ENCODE data around the gene MAML2. TPM values are rescaled to one million over a fixed set of nuclear protein-coding genes. Genes with fewer than 3 reads are reported as not detected.
A peak's percentile ranks its signal among the peaks of the same experiment; 100 is the strongest.

The MAML2 gene
- total and polyA plus RNA-seq, 9 of the 15 experiments (the other 6 are each of a cell fraction or from before 2014, with no cell fraction given): 0.79 to 6.8 (median 4.8) TPM

- TF ChIP-seq GTF3C2 (IDR thresholded peaks at IDR 0.05; ENCODE audit: borderline replicate concordance, extremely low read depth, insufficient read length) (no peak), ZBTB40 (IDR thresholded peaks at IDR 0.05) (no peak), ZBTB40 (CRISPR knock-in tag; IDR thresholded peaks at IDR 0.05) (no peak), CTCF (IDR thresholded peaks at IDR 0.05 in 2 of 3, conservative IDR thresholded peaks at IDR 0.05 in 1 of 3; ENCODE audit: insufficient read depth in 2 of 3, low read depth in 1 of 3, low read length in 3 of 3) (peak; percentile 45 to 75 (median 57); a peak in 4 of 6 replicates), ZBTB9 (CRISPR knock-in tag; IDR thresholded peaks at IDR 0.05) (no peak), IRF1 (CRISPR knock-in tag; IDR thresholded peaks at IDR 0.05; ENCODE audit: borderline replicate concordance) (no peak), MCM3 (IDR thresholded peaks at IDR 0.05) (no peak), CBFA2T3 (IDR thresholded peaks at IDR 0.05) (no peak), FOXK2 (conservative IDR thresholded peaks at IDR 0.05 in 1 of 2, IDR thresholded peaks at IDR 0.05 in 1 of 2; ENCODE audit: low read depth in 2 of 2) (no peak)
These were observed 287.9 kb downstream of the MAML2 start (continued) for GRCh38 chr11:96054870-96055705.

Data from K562 (cell line).